A549 (cell line): ENCODE results near the gene UBE2D1. TPM values are rescaled to one million over a fixed set of nuclear protein-coding genes. Genes with fewer than 3 reads are reported as not detected.

Source experiments
- ATAC-seq, 2 experiments: fragments of 200-7000 bp in 1 of 2; fragments of >200 bp in 1 of 2; cut with Nextera tagmentation in 1 of 2; cut with Tn5 transposase in 1 of 2; 3 replicates each; pipeline versions ENCODE4 v1.8.0 to v1.9.1; 2018 to 2020; ENCODE audit warnings: mild to moderate bottlenecking in 1 of 2, moderate library complexity in 1 of 2
- CTCF ChIA-PET: fragments of 300-600 bp; sonication (Branson Sonifier 250); formaldehyde crosslinking; extraction: SDS; loops from one replicate; lab custom pipeline; 2021; ENCODE audit warnings: antibody characterized with exemption, inconsistent platforms; lab: Yijun Ruan, JAX
- POLR2A ChIA-PET: fragments of 350-600 bp; formaldehyde crosslinking; extraction: SDS; loops from one replicate; lab custom pipeline; 2021; ENCODE audit warnings: antibody characterized with exemption, inconsistent platforms; lab: Yijun Ruan, JAX
- DNase-seq, 2 experiments: peaks; one replicate each; pipeline versions ENCODE4 v3.0.0 to v3.0.0-alpha.2; 2011 to 2016; ENCODE audit warnings: low read depth in 1 of 2, low spot score in 1 of 2
- FAIRE-seq: peaks from 2 replicates; lab custom pipeline; 2011; peaks lifted over from hg19 to GRCh38; lab: Jason Lieb, UNC
- H3K27ac ChIP-seq, 2 experiments: fragments of >200 bp; sonication (Bioruptor Twin); formaldehyde crosslinking; 3 replicates each; pipeline ENCODE4 v1.5.1; 2016 to 2017
- H3K4me1 ChIP-seq: fragments of >200 bp; sonication (Bioruptor Twin); formaldehyde crosslinking; 3 replicates; pipeline ENCODE4 v1.6.1; 2016
- H3K4me2 ChIP-seq: fragments of >200 bp; sonication (Bioruptor Twin); formaldehyde crosslinking; 3 replicates; pipeline ENCODE4 v1.6.1; 2016
- H3K4me3 ChIP-seq: fragments of >200 bp; sonication (Bioruptor Twin); formaldehyde crosslinking; 3 replicates; pipeline ENCODE4 v1.5.1; 2016
- H3K9me3 ChIP-seq: fragments of >200 bp; sonication (Bioruptor Twin); formaldehyde crosslinking; 3 replicates; pipeline ENCODE4 v1.6.1; 2016
- ATOH8 ChIP-seq: fragments of 250-450 bp; sonication (Bioruptor Pico); IDR thresholded peaks from 2 replicates; pipeline ENCODE4 v1.5.0; 2020; ENCODE audit warnings: low read depth, mild to moderate bottlenecking, moderate library complexity
- BCL3 ChIP-seq: fragments of >200 bp; sonication (Bioruptor Twin); formaldehyde crosslinking; IDR thresholded peaks from 3 replicates; pipeline ENCODE4 v1.6.1; 2016
- CEBPB ChIP-seq, 2 experiments: fragments of >200 bp in 1 of 2; sonication (Bioruptor Twin) in 1 of 2; formaldehyde crosslinking in 1 of 2; IDR thresholded peaks; 2 replicates each; pipeline ENCODE4 v1.6.1; 2012 to 2016
- E2F6 ChIP-seq: IDR thresholded peaks from 2 replicates; pipeline ENCODE4 v1.6.1; 2012; ENCODE audit warnings: low read depth, borderline replicate concordance
- EHMT2 ChIP-seq: fragments of 200-600 bp; sonication (generic); IDR thresholded peaks from 2 replicates; pipeline ENCODE4 v1.6.1; 2016; ENCODE audit warnings: antibody characterized with exemption, low read depth, mild to moderate bottlenecking, moderate library complexity
- ESRRA ChIP-seq: fragments of 150-350 bp; IDR thresholded peaks from 2 replicates; pipeline ENCODE4 v1.6.1; 2014; ENCODE audit warnings: mild to moderate bottlenecking, low read length, borderline replicate concordance
- FOSB ChIP-seq: fragments of 250-450 bp; sonication (Bioruptor Pico); IDR thresholded peaks from 2 replicates; pipeline ENCODE4 v1.5.0; 2020; ENCODE audit warnings: mild to moderate bottlenecking, moderate library complexity
- FOXS1 ChIP-seq: fragments of 250-450 bp; sonication (Bioruptor Pico); IDR thresholded peaks from 2 replicates; pipeline ENCODE4 v1.5.0; 2020; ENCODE audit warnings: mild to moderate bottlenecking, moderate library complexity
- GATA3 ChIP-seq: IDR thresholded peaks from 2 replicates; pipeline ENCODE4 v1.6.1; 2012; ENCODE audit warnings: borderline replicate concordance
- HDAC2 ChIP-seq: fragments of 200-600 bp; sonication (generic); IDR thresholded peaks from 2 replicates; pipeline ENCODE4 v1.6.1; 2016
- HES2 ChIP-seq: fragments of >200 bp; sonication (Bioruptor Twin); formaldehyde crosslinking; IDR thresholded peaks from 2 replicates; pipeline ENCODE4 v1.6.1; 2016
- HEYL ChIP-seq: fragments of 250-450 bp; sonication (Bioruptor Pico); IDR thresholded peaks from 2 replicates; pipeline ENCODE4 v1.8.0; 2021; ENCODE audit warnings: mild to moderate bottlenecking, moderate library complexity
- HMGXB4 ChIP-seq: fragments of 250-450 bp; sonication (Bioruptor Pico); IDR thresholded peaks from 2 replicates; pipeline ENCODE4 v1.5.0; 2021; ENCODE audit warnings: mild to moderate bottlenecking, moderate library complexity, borderline replicate concordance
- HOXB13 ChIP-seq: fragments of 250-450 bp; sonication (Bioruptor Pico); IDR thresholded peaks from 2 replicates; pipeline ENCODE4 v1.5.0; 2020; ENCODE audit warnings: low read depth, mild to moderate bottlenecking, moderate library complexity
- HOXB5 ChIP-seq: fragments of 250-450 bp; sonication (Bioruptor Pico); IDR thresholded peaks from 2 replicates; pipeline ENCODE4 v1.5.0; 2020; ENCODE audit warnings: mild to moderate bottlenecking, moderate library complexity
- JUN ChIP-seq, 2 experiments: fragments of >200 bp; sonication (Bioruptor Twin); formaldehyde crosslinking; IDR thresholded peaks; 2 replicates in 1 of 2; 3 replicates in 1 of 2; pipeline ENCODE4 v1.6.1; 2016 to 2017
- MAFK ChIP-seq: fragments of 450-650 bp; IDR thresholded peaks from 2 replicates; pipeline ENCODE4 v1.6.1; 2014; ENCODE audit not compliant: partially characterized antibody
- MAZ ChIP-seq: fragments of 150-350 bp; IDR thresholded peaks from 2 replicates; pipeline ENCODE4 v1.6.1; 2014; ENCODE audit warnings: antibody characterized with exemption, low read depth, low read length, borderline replicate concordance
- NPAS2 ChIP-seq: fragments of 250-450 bp; sonication (Bioruptor Pico); IDR thresholded peaks from 2 replicates; pipeline ENCODE4 v1.8.0; 2022; ENCODE audit warnings: mild to moderate bottlenecking, moderate library complexity, borderline replicate concordance
- PBX3 ChIP-seq: IDR thresholded peaks from 2 replicates; pipeline ENCODE4 v1.6.1; 2012
- POLR2AphosphoS2 ChIP-seq: conservative IDR thresholded peaks from 2 replicates; pipeline ENCODE4 v1.6.1; 2012; ENCODE audit warnings: low read length, improper control_type of control experiment, inconsistent platforms
- RNF2 ChIP-seq: fragments of 200-600 bp; sonication (generic); IDR thresholded peaks from 2 replicates; pipeline ENCODE4 v1.6.1; 2016; ENCODE audit warnings: low read depth, mild to moderate bottlenecking, antibody characterized with exemption, moderate library complexity, borderline replicate concordance
- SMC3 ChIP-seq: fragments of >200 bp; sonication (Bioruptor Twin); formaldehyde crosslinking; IDR thresholded peaks from 3 replicates; pipeline ENCODE4 v1.6.1; 2018; ENCODE audit warnings: inconsistent platforms
- SREBF2 ChIP-seq: fragments of 450-650 bp; IDR thresholded peaks from 2 replicates; pipeline ENCODE4 v1.6.1; 2014; ENCODE audit warnings: mild to moderate bottlenecking, moderate library complexity
- TFCP2L1 ChIP-seq: fragments of 250-450 bp; sonication (Bioruptor Pico); IDR thresholded peaks from 2 replicates; pipeline ENCODE4 v1.5.0; 2021; ENCODE audit warnings: mild to moderate bottlenecking
- USF2 ChIP-seq: fragments of 450-650 bp; IDR thresholded peaks from 2 replicates; pipeline ENCODE4 v1.6.1; 2014; ENCODE audit warnings: antibody characterized with exemption
- ZC3H11A ChIP-seq: fragments of 450-650 bp; IDR thresholded peaks from 2 replicates; pipeline ENCODE4 v1.6.1; 2014; ENCODE audit warnings: antibody characterized with exemption, mild to moderate bottlenecking
- ZFP36 ChIP-seq: fragments of 450-650 bp; IDR thresholded peaks from 2 replicates; pipeline ENCODE4 v1.6.1; 2014; ENCODE audit warnings: borderline replicate concordance; ENCODE audit not compliant: partially characterized antibody
- ZNF302 ChIP-seq: fragments of 250-450 bp; sonication (Bioruptor Pico); IDR thresholded peaks from 2 replicates; pipeline ENCODE4 v1.9.0; 2021; ENCODE audit warnings: inconsistent platforms, mild to moderate bottlenecking, moderate library complexity
- ZSCAN20 ChIP-seq: fragments of 250-450 bp; sonication (Bioruptor Pico); IDR thresholded peaks from 2 replicates; pipeline ENCODE4 v1.8.0; 2022; ENCODE audit warnings: mild to moderate bottlenecking, moderate library complexity
- WGBS: methylation state at CpG from one replicate; pipeline ENCODE4 v1.1.6; 2017; ENCODE audit errors: missing lambda C conversion rate; 5-methylcytosine and 5-hydroxymethylcytosine counted together
- polyA plus RNA-seq, 4 experiments: library from polyadenylated mRNA; depleted of rRNA in 3 of 4; stranded (reverse); fragments of >200 nt; fragmentation: RNase III in 1 of 4; extraction: RNeasy Plus Mini Kit Qiagen cat#74134 plus additional on column Dnase treatment in 1 of 4; gene quantifications; 2 replicates in 3 of 4; 3 replicates in 1 of 4; pipeline ENCODE4 v1.2.3, GENCODE V29; 2011 to 2017

The UBE2D1 gene
- polyA plus RNA-seq, 2 of the 4 experiments (the other 2 are of a cell fraction), result 18.1 to 40.5 TPM

GRCh38 chr10:58352956-58353610, 18.3 kb downstream of the UBE2D1 start:
- Histone ChIP-seq H3K4me2 (peak overlapping the region; percentile 24; the same call in 2 of the 3 replicates), H3K4me3 (no peak overlapping the region), H3K27ac (no peak overlapping the region), H3K4me1 (peaks cover 29% of the 10 kb centered on the region), H3K9me3 (no peaks in the 10 kb centered on the region)
- ChIA-PET POLR2A (interaction anchor here (1.4 kb wide), 1 partner anchor 18 kb away, joined by 5 read pairs; the partner anchor contains the start of gene UBE2D1), CTCF (interaction anchor here (0.7 to 0.9 kb wide), 2 partner anchors 32 to 54 kb away, joined by 3 to 4 read pairs; partner anchors contain the start of gene TFAM)
- FAIRE-seq (no peak), DNase-seq (no peak), ATAC-seq (no peak)
- no peak for TF ChIP-seq ESRRA
- no peak for TF ChIP-seq HES2
- no peak for TF ChIP-seq CEBPB (IDR thresholded peaks at IDR 0.05)
- no peak for TF ChIP-seq ZFP36
- TF ChIP-seq RNF2, result no peak
- no peak for TF ChIP-seq EHMT2
- TF ChIP-seq FOXS1 (CRISPR knock-in tag), result no peak
- no peak for TF ChIP-seq SMC3
- no peak for TF ChIP-seq ATOH8 (CRISPR knock-in tag)
- no peak for TF ChIP-seq GATA3
- no peak for TF ChIP-seq ZC3H11A
- no peak for TF ChIP-seq E2F6
- TF ChIP-seq NPAS2 (CRISPR knock-in tag), result no peak
- no peak for TF ChIP-seq FOSB (CRISPR knock-in tag)
- TF ChIP-seq ZNF302 (CRISPR knock-in tag), result no peak
- TF ChIP-seq MAFK, result no peak
- no peak for TF ChIP-seq HOXB13 (CRISPR knock-in tag)
- TF ChIP-seq TFCP2L1, result no peak
- TF ChIP-seq HMGXB4 (CRISPR knock-in tag), result no peak
- TF ChIP-seq MAZ, result no peak
- 44% methylated on average over 2 of the region's 2 CpGs for WGBS

GRCh38 chr10:58356756-58357155, 21.9 kb downstream of the UBE2D1 start:
- ATAC-seq (no peak), FAIRE-seq (no peak), DNase-seq (no peak)
- no peak overlapping the region for H3K4me2 ChIP-seq
- ChIA-PET POLR2A (no interaction called here), CTCF (no interaction called here)
- H3K4me1 ChIP-seq, result peaks cover 21% of the 10 kb centered on the region; the same call in 2 of the 3 replicates
- no peaks in the 10 kb centered on the region for H3K9me3 ChIP-seq
- 53% methylated on average over 2 of the region's 2 CpGs for WGBS
- no peak overlapping the region for H3K4me3 ChIP-seq
- no peak overlapping the region for H3K27ac ChIP-seq
- TF ChIP-seq HEYL (CRISPR knock-in tag) (no peak), BCL3 (no peak), HOXB5 (CRISPR knock-in tag) (no peak), E2F6 (no peak), CEBPB (IDR thresholded peaks at IDR 0.05) (no peak), ZSCAN20 (no peak), PBX3 (no peak), HDAC2 (no peak), POLR2AphosphoS2 (no peak), SREBF2 (no peak), USF2 (no peak), JUN (IDR thresholded peaks at IDR 0.05) (no peak), ATOH8 (CRISPR knock-in tag) (no peak), MAZ (no peak)
